ENCODE data around the gene GOLPH3.

Gene GOLPH3

GRCh38 chr5:32129074-32129598 is 45.0 kb downstream of the GOLPH3 start:
- Histone ChIP-seq H3K4me1 (ENCODE audit: low read depth, poor library complexity, severe bottlenecking) (no peaks in the 10 kb centered on the region), H3K27me3 (ENCODE audit: insufficient read depth, low read depth) (no peaks in the 10 kb centered on the region), H3K4me3 (IDR thresholded peaks at IDR 0.05; ENCODE audit: insufficient read depth, low read depth, low read length) (no peak overlapping the region), H3K27ac (no peak overlapping the region), H2AFZ (ENCODE audit: low read depth) (no peak overlapping the region), H4K20me1 (ENCODE audit: insufficient read depth) (no peaks in the 10 kb centered on the region), H3K36me3 (ENCODE audit: insufficient read depth) (0 out of 2 replicates have a peak, but pooled peaks cover 5% of the 10 kb centered on the region), H3K79me2 (ENCODE audit: insufficient read depth, low read depth) (no peaks in the 10 kb centered on the region; the same call in 1 of the 2 replicates), H3K9ac (no peak overlapping the region), H3K4me2 (no peak overlapping the region)
- TF ChIP-seq CTCF (conservative IDR thresholded peaks at IDR 0.05; ENCODE audit: low read depth, low read length): no peak

- Histone ChIP-seq H3K9ac (no peak overlapping the region), H3K4me3 (IDR thresholded peaks at IDR 0.05; ENCODE audit: insufficient read depth, low read depth, low read length) (no peak overlapping the region), H3K27me3 (ENCODE audit: insufficient read depth, low read depth) (no peaks in the 10 kb centered on the region), H4K20me1 (ENCODE audit: insufficient read depth) (no peaks in the 10 kb centered on the region), H3K4me1 (ENCODE audit: low read depth, poor library complexity, severe bottlenecking) (no peaks in the 10 kb centered on the region), H3K27ac (no peak overlapping the region), H3K79me2 (ENCODE audit: insufficient read depth, low read depth) (no peaks in the 10 kb centered on the region; the same call in 1 of the 2 replicates), H3K36me3 (ENCODE audit: insufficient read depth) (0 out of 2 replicates have a peak, but pooled peaks cover 5% of the 10 kb centered on the region), H3K4me2 (no peak overlapping the region), H2AFZ (ENCODE audit: low read depth) (no peak overlapping the region)
- no peak for TF ChIP-seq CTCF (conservative IDR thresholded peaks at IDR 0.05; ENCODE audit: low read depth, low read length)
These were observed 46.4 kb downstream of the GOLPH3 start for GRCh38 chr5:32127711-32128110.

- Histone ChIP-seq H3K4me2 (no peak overlapping the region), H3K36me3 (ENCODE audit: insufficient read depth) (0 out of 2 replicates have a peak, but pooled peaks cover 5% of the 10 kb centered on the region), H3K4me1 (ENCODE audit: low read depth, poor library complexity, severe bottlenecking) (no peaks in the 10 kb centered on the region), H3K27me3 (ENCODE audit: insufficient read depth, low read depth) (no peaks in the 10 kb centered on the region), H3K4me3 (IDR thresholded peaks at IDR 0.05; ENCODE audit: insufficient read depth, low read depth, low read length) (no peak overlapping the region), H3K79me2 (ENCODE audit: insufficient read depth, low read depth) (no peaks in the 10 kb centered on the region; the same call in 1 of the 2 replicates), H3K27ac (no peak overlapping the region), H3K9ac (no peak overlapping the region), H2AFZ (ENCODE audit: low read depth) (no peak overlapping the region), H4K20me1 (ENCODE audit: insufficient read depth) (no peaks in the 10 kb centered on the region)
- no peak for TF ChIP-seq CTCF (conservative IDR thresholded peaks at IDR 0.05; ENCODE audit: low read depth, low read length)
These were observed 47.4 kb downstream of the GOLPH3 start for GRCh38 chr5:32126691-32127090.

DNA sequence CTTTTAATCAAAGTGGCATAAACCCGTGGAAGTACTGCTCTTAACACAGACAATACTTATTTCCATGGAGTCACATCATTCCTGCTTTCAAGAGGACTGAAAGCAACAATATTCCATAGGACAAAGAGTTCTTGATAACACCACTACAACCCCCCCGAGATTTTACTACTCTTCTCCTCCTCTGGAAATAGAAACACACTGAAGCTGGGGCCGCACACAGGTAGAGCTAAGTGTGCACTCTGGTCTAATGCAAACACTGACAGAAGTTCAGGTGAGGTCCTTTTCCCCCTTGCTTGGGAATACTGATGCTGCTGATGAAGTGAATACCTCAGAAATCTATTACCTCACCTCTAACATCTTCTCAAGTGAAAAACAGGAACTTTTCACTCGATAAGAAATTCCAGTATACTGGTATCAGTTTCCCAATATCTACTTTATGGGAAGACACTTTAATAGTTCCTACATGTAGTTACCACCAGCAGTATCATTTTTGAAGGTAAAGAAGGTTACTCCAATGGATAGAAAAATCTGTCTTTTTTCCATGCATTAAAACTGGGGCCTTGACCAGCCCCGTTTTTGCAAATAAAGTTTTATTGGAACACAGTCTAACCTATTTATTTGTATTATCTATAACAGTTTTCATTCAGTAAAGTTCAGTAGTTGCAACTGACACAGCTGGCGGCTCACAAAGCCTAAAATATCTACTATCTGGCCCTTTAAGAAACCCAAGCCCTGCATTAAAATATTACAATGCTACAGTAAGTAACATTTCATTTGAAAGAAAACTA is 50.0 kb downstream of the GOLPH3 start:
- Histone ChIP-seq H3K9ac (no peak overlapping the region), H3K4me1 (ENCODE audit: low read depth, poor library complexity, severe bottlenecking) (no peaks in the 10 kb centered on the region), H3K27me3 (ENCODE audit: insufficient read depth, low read depth) (no peaks in the 10 kb centered on the region), H3K36me3 (ENCODE audit: insufficient read depth) (0 out of 2 replicates have a peak, but pooled peaks cover 5% of the 10 kb centered on the region), H3K79me2 (ENCODE audit: insufficient read depth, low read depth) (no peaks in the 10 kb centered on the region), H3K27ac (no peak overlapping the region), H4K20me1 (ENCODE audit: insufficient read depth) (no peaks in the 10 kb centered on the region), H2AFZ (ENCODE audit: low read depth) (no peak overlapping the region), H3K4me2 (no peak overlapping the region), H3K4me3 (IDR thresholded peaks at IDR 0.05; ENCODE audit: insufficient read depth, low read depth, low read length) (no peak overlapping the region)
- TF ChIP-seq CTCF (conservative IDR thresholded peaks at IDR 0.05; ENCODE audit: low read depth, low read length): no peak

Data from KMS-11 (cell line).